ENCODE measurements around the gene TAF9. TPM values are rescaled to one million over a fixed set of nuclear protein-coding genes. Genes with fewer than 3 reads are reported as not detected.

TAF9 gene
- total and polyA plus RNA-seq, 2 of the 13 experiments (the other 11 are each of a cell fraction or from before 2014, with no cell fraction given): 113 to 218 TPM

- peak; percentile 35 to 81; a peak in 2 of 4 replicates for TF ChIP-seq POLR2A (IDR thresholded peaks at IDR 0.05; ENCODE audit: insufficient read depth in 1 of 2, low read depth in 2 of 2, low read length in 2 of 2)
- TF ChIP-seq ATF1 (CRISPR knock-in tag; IDR thresholded peaks at IDR 0.05): 0 out of 2 replicates have a peak, but pooled peaks have one; percentile 47
- 0 out of 2 replicates have a peak, but pooled peaks have one; percentile 6 for TF ChIP-seq NR2C2 (CRISPR knock-in tag; IDR thresholded peaks at IDR 0.05; ENCODE audit: borderline replicate concordance)
- TF ChIP-seq MTF1 (CRISPR knock-in tag; IDR thresholded peaks at IDR 0.05): no peak
- TF ChIP-seq BCL3 (CRISPR knock-in tag; IDR thresholded peaks at IDR 0.05): no peak
- TF ChIP-seq PITX1 (CRISPR knock-in tag; IDR thresholded peaks at IDR 0.05): no peak
- no peak for TF ChIP-seq TERF1 (CRISPR knock-in tag; IDR thresholded peaks at IDR 0.05)
- TF ChIP-seq DBP (CRISPR knock-in tag; IDR thresholded peaks at IDR 0.05; ENCODE audit: not compliant biosample characterization): no peak
- TF ChIP-seq MXD4 (CRISPR knock-in tag; IDR thresholded peaks at IDR 0.05): no peak
- no peak; the same call in 1 of the 2 replicates for TF ChIP-seq GATAD1 (CRISPR knock-in tag; IDR thresholded peaks at IDR 0.05)
- TF ChIP-seq ZNF124 (CRISPR knock-in tag; IDR thresholded peaks at IDR 0.05): no peak
- no peak for TF ChIP-seq ZNF75D (CRISPR knock-in tag; IDR thresholded peaks at IDR 0.05; ENCODE audit: borderline replicate concordance)
- no peak for TF ChIP-seq TSC22D2 (CRISPR knock-in tag; IDR thresholded peaks at IDR 0.05; ENCODE audit: borderline replicate concordance)
- no peak for TF ChIP-seq TRIM22 (IDR thresholded peaks at IDR 0.05)
- TF ChIP-seq SIX1 (CRISPR knock-in tag; IDR thresholded peaks at IDR 0.05; ENCODE audit: borderline replicate concordance): no peak
- TF ChIP-seq ADNP (CRISPR knock-in tag; IDR thresholded peaks at IDR 0.05): no peak
- TF ChIP-seq ZNF329 (CRISPR knock-in tag; IDR thresholded peaks at IDR 0.05; ENCODE audit: low read depth): no peak
- TF ChIP-seq KAT2B (IDR thresholded peaks at IDR 0.05; ENCODE audit: borderline replicate concordance, low read depth, low read length): no peak
- TF ChIP-seq ZSCAN21 (CRISPR knock-in tag; IDR thresholded peaks at IDR 0.05; ENCODE audit: borderline replicate concordance): no peak
- TF ChIP-seq SALL1 (CRISPR knock-in tag; IDR thresholded peaks at IDR 0.05): 0 out of 2 replicates have a peak, but pooled peaks have one; percentile 42
- no peak for TF ChIP-seq SMAD9 (CRISPR knock-in tag; IDR thresholded peaks at IDR 0.05)
- no peak for TF ChIP-seq HMG20B (CRISPR knock-in tag; conservative IDR thresholded peaks at IDR 0.05)
- no peak for TF ChIP-seq ZNF362 (CRISPR knock-in tag; IDR thresholded peaks at IDR 0.05; ENCODE audit: borderline replicate concordance)
- TF ChIP-seq ZNF616 (CRISPR knock-in tag; IDR thresholded peaks at IDR 0.05; ENCODE audit: low read depth): no peak
- TF ChIP-seq KDM4B (CRISPR knock-in tag; IDR thresholded peaks at IDR 0.05): no peak
Observed at GRCh38 chr5:69331528-69332445, 37.5 kb downstream of the TAF9 start (continued).
